COLO668 (cell line): ENCODE results near the gene SCYGR7.
"Not testable (repeated sequence)": the region's sequence is repeated elsewhere in the genome, so short reads cannot be mapped to it uniquely, and the experiment has no call there.

ENCODE experiments used
- DNase-seq: peaks from one replicate; lab custom pipeline; 2025; ENCODE audit not compliant: unreplicated experiment; lab: John Stamatoyannopoulos, UW

SCYGR7 gene, protein sequence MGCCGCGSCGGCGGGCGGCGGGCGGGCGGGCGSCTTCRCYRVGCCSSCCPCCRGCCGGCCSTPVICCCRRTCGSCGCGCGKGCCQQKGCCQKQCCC

DNA sequence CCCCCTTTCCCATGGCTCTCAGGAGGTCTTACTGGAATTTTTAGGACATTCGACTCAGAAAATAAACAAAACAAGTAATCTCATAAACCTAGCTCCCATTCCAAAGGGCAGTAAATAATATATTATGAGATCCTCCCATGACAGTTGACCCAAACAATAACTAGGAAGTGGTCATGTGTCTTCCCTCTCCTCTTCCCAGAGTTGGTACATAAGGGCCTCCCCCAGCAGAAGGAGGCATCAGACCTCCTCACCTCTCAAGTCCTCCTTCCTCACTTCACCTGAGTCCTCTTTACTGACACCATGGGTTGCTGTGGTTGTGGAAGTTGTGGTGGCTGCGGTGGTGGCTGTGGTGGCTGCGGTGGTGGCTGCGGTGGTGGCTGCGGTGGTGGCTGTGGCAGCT lies at the start of gene SCYGR7:
Gene SCYGR7 (plus strand): TSS at position 301 of the 400 bp plus-strand sequence. CDS start 0 bp downstream, at position 301.
- DNase-seq = no peak

DNA sequence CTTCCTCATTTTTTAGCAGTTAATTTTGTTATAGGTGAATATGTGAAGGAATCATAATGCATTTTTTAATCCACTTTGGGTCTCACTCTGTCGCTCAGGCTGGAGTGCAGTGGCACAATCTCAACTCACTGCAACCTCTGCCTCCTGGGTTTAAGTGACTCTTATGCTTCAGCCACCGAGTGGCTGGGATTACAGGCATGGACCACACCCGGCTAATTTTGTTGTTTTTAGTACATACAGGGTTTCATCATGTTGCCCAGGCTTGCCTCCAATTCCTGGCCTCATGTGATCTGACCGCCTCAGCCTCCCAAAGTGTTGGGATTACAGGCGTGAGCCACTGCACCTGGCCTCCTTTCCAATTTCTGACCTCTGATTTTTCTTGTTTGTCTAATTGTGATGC lies 43.9 kb upstream of the SCYGR7 start:
- DNase-seq = no peak

DNA sequence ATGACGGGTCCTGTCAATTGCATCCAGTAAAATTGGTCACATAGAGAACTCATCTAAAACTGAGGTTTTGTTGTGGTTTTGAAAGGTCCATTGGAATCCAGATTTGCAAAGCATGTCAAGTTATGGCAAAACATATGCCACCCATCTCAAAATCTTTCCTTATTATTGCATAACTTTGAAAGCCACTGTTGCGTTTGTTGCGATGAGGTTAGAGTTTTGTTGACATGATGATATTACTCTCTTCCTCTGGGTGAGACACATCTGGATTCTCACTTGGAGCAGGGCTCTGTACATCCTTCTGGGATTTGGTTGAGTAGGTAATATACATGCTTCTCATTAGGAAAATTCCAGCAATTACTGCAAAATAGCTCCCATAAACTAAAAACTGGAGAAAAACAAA lies 40.9 kb upstream of the SCYGR7 start:
- no peak for DNase-seq

DNA sequence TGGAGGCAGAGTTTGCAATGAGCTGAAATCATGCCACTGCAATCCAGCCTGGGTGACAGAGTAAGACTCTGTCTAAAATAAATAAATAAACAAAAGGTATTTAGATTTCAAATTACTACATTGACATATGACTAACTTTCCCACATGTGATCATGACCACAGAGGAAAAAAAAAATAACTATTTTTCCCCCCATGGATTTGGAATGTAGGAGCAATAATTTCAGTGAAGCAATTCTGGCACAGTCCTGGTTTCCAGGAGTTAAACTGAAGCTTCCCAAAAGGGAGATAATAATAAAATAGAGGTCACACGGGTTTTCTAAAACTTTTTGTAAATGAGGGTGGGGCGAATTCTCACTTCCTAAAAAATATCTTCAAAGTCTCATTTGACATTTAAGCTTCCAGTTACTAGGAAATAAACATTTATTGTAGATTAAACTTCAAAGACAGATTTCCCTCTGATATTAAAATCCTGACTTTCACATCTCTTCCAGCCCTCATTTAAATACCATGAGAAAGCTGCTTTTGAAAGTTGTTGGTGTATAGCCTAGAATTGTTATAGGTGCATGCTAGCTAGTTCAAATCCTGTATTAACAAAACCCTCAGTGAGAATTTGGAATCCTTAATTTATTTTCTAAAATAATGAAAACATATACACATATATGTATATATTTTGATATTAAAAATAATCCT lies 31.0 kb upstream of the SCYGR7 start:
- DNase-seq = no peak

DNA sequence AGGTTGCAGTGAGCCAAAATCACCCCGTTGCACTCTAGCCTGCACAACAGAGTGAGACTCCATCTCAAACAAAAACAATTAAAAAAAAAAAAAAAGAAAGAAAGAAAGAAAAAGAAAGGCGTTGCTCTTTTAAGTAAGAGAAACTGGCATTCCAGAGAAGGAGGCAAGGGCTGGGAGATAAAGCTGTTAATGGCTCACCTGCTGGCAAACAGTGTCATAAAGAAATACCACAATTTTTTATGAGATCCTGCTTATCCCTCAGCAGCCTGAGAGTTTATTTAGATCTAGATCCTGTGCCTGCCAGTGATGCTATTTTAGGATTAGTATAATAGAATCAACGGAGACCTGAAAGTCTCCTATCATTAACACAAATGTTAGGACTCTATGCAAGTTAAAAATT lies 26.6 kb upstream of the SCYGR7 start:
- no peak for DNase-seq

DNA sequence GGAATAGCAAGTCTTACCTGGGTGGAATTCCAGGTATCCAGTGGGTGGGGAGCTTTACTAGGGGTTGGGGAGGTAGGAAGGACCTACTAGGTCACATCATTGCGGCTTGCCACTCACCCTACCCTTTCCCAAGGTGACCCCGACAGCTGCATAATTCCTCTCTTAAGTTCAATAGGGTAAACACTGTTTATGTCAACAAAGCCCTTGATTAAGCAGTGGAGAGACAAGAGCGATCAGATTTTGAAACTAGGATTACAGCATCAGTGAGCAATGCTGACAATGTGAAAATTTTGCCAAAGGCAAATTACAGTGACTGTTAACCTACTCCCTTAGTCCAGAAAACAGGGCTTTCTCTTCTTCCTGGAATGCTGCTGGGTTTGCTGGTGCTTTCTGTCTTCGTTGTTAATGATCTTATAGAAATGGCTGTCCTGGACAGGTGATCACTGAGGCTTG lies 24.8 kb upstream of the SCYGR7 start:
- no peak for DNase-seq

DNA sequence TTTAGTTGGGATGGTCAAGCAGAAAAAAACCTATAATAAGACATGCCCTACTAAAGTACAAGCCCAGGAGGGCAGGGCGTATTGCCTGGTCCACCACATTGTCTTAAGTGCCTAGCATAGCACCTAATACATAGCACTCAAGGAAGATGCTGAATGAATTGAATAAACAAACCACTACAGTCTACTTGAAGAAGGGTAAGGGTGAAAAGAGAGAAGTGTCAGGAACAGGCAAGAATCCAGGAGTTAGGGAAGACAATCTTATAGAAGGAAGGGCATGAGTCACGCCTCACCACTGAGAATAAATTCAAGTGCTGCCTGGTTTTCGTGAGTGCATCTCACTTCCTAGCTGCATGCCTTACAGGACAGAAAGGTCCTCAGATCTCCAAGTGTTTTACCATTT lies 24.2 kb upstream of the SCYGR7 start:
- DNase-seq = no peak

DNA sequence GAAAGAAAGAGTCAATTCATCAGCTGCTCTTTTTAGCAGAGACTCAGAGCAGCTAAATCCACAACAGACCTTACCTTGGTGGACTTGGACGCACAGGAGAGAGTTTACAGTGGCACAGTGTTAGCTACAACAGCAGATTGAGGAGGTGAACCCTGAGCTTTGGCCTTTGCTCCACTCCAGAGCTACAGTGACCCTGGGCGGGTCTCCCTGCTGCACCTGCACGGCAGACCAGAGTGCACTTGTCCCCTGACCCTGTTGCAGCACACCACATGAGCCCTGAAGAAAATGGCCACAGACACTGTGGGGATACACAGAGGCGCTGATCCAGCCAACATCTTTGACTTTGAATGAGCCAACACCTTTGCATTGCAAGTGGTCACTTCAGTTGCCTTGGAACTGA lies 21.3 kb upstream of the SCYGR7 start:
- DNase-seq = no peak

DNA sequence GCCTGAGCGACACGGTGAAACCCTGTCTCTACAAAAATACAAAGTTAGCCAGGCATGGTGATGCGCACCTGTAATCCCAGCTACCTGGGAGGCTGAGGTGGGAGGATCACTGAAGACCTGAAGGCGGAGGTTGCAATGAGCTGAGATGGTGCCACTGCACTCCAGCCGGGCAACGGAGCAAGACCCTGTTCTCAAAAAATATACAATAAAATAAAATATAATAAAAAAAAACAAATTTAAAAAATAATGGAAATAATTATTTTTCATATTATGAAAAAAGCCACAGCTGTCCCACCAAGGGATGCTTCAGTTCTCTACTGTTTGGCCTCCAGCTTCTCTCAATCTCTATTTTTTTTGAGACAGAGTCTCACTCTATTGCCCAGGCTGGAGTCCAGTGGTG lies 20.7 kb upstream of the SCYGR7 start:
- DNase-seq = no peak

DNA sequence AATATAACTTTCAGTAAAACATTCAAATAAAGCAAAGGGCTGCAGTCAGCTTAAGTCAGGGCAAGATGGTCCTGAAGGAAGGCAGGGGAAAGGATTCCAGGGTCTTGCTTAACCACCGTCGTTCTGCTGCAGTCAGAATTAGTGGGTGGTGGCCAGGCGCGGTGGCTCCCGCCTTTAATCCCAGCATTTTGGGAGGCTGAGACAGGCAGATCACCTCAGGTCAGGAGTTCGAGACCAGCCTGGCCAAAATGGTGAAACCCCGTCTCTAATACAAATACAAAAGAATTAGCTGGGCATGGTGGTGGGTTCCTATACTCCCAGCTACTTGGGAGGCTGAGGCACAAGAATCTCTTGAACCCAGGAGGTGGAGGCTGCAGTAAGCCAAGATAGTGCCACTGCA lies 17.1 kb upstream of the SCYGR7 start:
- DNase-seq = no peak

DNA sequence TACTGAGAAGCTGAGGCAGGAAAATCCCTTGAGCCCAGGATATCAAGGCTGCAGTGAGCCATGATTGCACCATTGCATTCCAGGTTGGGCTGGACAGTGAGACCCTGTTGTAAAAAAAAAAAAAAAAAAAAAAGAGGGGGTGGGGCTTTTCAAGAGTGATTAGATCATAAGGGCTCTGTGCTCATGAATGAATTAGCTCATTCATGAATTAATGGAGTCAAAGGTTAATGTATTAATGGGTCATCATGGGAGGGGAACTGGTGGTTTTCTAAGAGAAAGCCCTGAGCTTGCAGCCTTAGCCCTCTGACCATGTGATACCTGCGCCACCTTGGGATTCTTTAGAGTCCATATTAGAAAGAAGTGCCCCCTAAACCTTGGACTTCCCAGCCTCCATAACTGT lies 14.8 kb upstream of the SCYGR7 start:
- no peak for DNase-seq

DNA sequence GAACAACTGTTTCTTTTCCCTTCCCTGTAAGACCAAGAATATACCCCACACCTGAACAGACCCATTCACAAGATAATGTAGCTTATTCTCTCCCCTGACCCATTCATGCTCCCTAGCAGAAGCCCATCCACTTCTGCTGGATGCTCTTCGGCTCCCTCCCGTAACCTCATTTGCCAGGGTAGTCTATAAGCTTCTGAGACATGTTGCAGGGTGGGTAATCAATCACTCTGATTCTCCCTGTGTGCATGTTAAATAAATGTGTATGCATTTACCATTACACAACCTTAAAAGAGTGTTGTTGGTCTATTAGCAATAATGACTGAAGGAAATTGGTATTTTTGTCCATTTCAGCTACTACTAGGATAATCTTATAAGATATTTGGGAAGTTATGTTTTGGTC lies 11.6 kb upstream of the SCYGR7 start:
- DNase-seq = no peak

DNA sequence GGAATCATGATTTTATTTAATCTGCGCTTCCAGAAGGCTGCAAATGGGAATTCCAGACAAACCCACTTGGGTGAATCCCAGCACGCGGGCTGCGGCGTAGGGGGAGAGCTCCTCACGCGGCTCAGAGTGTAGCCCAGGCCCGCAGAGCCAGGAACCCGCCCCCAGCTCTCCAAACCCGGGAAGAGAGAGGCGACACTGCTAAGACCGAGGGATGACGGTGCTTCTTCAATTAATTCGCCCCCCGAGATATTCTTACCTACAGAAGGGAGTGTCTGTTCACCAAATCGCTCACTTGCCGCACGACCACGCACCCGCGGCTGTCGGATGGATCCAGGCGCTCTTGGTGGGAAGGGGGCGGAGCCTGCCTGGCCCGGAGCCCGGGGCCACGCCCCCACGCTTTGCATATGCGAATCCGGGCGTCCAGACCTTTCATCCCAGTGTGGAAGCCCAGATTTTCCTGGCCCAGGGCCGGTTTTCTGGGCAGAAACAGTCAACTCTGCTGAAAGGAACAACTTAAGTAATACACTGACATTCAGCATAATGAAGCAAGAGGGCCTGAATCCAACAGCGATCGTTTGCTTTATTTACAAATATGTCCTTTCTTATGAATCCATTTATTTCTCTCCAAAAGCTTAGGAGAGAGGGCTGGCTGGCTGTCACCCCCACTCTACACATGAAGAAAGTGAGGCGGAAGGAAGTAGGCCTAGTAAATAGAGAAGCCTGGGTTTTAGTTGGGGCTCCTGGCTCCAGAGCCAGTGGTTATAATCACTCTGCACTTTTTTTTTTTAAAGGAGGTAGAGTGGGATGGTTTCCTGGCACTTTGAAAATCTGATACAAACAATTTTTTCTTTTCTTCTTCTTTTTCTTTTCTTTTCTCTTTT lies 10.2 kb upstream of the SCYGR7 start, which contains the start of gene SLC19A3:
Gene SLC19A3 (minus strand): TSS at position 342 of the 881 bp plus-strand sequence. CDS start 15,710 bp downstream, outside the sequence.
- DNase-seq = peak; percentile 54

DNA sequence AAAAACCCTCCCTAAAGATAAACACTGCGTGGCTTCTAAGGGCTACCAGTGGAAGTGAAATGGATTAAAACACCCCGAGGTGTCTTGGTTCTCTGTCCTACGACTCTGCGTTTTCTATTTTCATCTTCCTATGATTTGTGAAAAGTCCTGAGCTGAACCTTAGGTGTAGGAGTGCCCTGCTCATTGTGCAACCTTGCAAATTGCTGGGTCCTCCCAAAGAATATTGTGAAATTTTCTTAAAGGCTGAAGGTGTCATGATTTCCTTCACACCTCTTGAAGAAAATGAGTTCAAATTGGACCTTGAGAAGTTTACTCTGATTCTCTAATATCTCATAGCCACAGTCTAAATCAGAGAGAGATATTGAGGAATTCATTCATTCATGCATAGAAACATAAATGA lies 8.5 kb upstream of the SCYGR7 start:
- DNase-seq = no peak

DNA sequence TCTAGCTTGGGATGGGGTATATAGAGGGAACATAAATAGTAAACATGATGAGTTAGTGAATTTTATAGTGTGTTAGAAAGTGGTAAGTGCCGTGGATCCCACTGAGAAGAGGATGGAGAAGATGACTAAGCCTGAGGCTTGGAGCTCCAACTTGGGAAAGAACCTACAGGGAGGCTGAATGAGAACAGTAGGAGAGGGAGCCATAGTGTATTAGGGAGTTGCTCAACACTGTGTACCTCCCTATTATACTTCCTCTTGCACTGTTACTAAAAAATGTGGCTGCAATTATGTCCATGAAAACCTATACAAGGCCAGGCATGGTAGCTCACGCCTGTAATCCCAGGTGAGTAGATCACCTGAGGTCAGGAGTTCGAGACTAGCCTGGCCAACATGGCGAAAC lies 7.5 kb upstream of the SCYGR7 start:
- DNase-seq = no peak

DNA sequence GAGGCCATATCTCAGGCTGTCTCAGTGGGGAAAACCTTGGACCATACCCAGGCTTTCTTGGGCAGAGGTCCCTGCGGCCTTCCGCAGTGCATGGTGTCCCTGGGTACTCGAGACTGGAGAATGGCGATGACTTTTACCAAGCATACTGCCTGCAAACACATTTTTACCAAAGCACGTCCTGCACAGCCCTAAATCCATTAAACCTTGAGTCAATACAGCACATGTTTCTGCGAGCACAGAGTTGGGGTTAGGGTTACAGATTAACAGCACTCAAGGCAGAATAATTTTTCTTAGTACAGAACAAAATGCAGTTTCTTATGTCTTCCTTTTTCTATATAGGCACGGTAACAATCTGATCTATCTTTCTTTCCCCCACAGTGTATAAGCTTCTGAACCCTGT lies 5.3 kb upstream of the SCYGR7 start:
- not testable (repeated sequence) for DNase-seq

DNA sequence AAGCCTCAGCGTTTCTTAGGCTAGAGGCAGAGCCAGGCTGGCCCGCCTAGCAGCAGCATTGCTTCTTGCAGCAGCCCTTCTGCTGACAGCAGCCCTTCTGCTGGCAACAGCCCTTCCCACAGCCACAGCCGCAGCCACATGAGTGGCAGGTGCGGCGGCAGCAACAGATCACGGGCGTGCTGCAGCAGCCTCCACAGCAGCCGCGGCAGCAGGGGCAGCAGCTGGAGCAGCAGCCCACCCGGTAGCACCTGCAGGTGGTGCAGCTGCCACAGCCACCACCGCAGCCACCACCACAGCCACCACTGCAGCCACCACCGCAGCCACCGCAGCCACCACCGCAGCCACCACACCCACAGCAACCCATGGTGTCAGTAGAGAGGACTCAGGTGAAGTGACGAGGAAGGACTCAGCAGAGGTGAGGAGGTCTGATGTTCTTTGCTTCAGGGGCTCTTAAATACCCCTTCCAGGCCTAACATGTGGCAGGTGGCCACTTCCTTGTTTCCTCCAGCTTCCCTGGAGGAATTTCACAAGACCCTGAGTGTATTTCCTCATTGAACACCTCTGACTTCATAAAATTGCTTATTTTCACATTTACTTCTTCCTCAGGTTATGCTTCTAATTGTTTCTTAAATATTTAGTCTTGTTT lies 3.6 kb upstream of the SCYGR7 start, which contains the start of gene SCYGR6:
Gene SCYGR6 (minus strand): TSS at position 364 of the 646 bp plus-strand sequence. CDS start 0 bp downstream, at position 364.
- no peak for DNase-seq

DNA sequence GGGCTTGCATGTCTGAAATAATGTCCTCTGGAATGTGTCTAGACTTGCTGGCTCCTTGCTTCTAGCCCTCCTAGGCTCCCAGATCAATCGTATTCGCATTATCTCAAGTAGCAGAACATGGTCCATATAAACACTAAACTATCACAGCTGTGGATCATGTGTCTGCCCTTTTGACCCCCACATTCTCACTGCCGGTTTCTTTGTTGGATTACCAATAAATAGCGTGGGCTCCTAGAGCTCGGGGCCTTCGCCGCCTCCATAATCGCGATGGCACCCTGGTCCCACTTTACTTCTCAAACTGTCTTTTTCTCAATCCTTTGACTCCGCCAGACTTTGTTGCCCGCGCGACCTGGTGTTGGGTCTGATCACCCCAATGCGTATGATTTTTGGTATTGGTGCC lies 11.2 kb downstream of the SCYGR7 start:
- DNase-seq = no peak

DNA sequence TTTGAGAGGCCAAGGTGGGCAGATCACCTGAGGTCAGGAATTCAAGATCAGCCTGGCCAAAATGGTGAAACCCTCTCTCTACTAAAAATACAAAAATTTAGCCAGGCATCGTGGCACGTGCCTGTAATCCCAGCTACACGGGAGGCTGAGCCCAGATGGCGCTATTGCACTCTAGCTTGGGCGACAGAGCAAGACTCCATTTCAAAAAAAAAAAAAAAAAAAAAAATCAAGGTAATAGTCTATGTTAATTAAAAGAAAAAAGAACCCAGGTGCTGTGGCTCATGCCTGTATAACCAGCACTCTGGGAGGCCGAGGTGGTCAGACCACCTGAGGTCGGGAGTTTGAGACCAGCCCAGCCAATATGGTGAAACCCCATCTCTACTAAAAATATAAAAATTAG lies 12.6 kb downstream of the SCYGR7 start:
- DNase-seq = not testable (repeated sequence)

DNA sequence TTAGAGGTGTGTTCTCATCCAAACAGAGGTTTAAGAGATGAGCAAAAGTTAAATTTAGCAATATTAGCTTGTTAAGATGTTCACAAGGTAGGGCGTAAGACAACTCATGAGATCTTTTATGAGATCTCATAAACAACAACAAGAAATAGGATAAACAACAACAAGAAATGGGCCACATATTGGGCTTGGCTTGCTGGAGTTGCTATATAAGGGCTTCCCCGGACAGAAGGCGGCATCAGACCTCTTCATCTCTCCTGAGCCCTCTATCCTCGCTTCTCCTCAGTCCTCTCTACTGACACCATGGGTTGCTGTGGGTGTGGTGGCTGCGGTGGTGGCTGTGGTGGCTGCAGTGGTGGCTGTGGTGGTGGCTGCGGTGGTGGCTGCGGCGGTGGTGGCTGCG lies 17.5 kb downstream of the SCYGR7 start, which contains the start of gene SCYGR8:
Gene SCYGR8 (plus strand): TSS at position 301 of the 400 bp plus-strand sequence. CDS start 0 bp downstream, at position 301.
- no peak for DNase-seq

DNA sequence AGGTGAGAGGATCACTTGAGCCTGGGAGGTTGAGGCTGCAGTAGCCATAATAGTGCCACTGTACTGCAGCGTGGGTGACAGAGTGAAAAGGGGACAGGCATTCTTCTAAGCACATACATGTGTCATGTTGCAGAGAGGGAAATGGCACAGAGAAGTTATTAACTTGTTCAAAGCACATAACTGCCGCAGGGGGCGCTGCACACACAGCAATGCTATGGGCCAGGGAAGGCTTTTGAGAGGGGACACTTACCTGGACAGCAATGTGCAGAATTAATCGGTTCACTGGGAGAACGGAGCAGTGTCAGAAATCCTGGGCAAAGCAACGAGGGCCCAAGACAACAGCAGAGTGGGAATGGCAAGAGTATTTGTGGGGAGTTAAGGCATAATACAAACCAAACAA lies 19.9 kb downstream of the SCYGR7 start:
- peak; percentile 41 for DNase-seq
